ENCODE data around the gene GRK4. TPM values are rescaled to one million over a fixed set of nuclear protein-coding genes. Genes with fewer than 3 reads are reported as not detected.

GRK4 gene
- total and polyA plus RNA-seq, 10 of the 15 experiments (the other 5 are each of a cell fraction or from before 2014, with no cell fraction given) = 1.1 to 4.0 (median 2.5) TPM

GRCh38 chr4:3079694-3080123, 116.3 kb downstream of the GRK4 start (continued):
- TF ChIP-seq CUX1 (IDR thresholded peaks at IDR 0.05; ENCODE audit: insufficient replicate concordance, low read depth, low read length) (no peak), PBX3 (IDR thresholded peaks at IDR 0.05; ENCODE audit: insufficient replicate concordance, low read depth, low read length) (peak; percentile 32), CHD2 (IDR thresholded peaks at IDR 0.05; ENCODE audit: borderline replicate concordance, low read depth, low read length) (no peak), CEBPZ (IDR thresholded peaks at IDR 0.05; ENCODE audit: low read depth, low read length) (no peak), ZNF207 (IDR thresholded peaks at IDR 0.05; ENCODE audit: borderline replicate concordance) (no peak), GATAD2B (conservative IDR thresholded peaks at IDR 0.05; ENCODE audit: low read depth) (no peak)
